ENCODE data around the gene NOVA2.

NOVA2 gene

GRCh38 chr19:45973553-45974338, at the start of gene NOVA2:
NOVA2 (minus strand) TSS chr19:45973865; CDS start chr19:45973351, 514 bp downstream.
- DNase-seq: peak; percentile 31

- no peak for DNase-seq
These were observed 49.7 kb upstream of the NOVA2 start for GRCh38 chr19:46023311-46023779.

- DNase-seq: no peak
These were observed 49.0 kb upstream of the NOVA2 start, which contains the start of gene PGLYRP1 for GRCh38 chr19:46022431-46023310. PGLYRP1 (minus strand) TSS chr19:46023053; CDS start chr19:46023021, 32 bp downstream.

GRCh38 chr19:46022061-46022430, 48.4 kb upstream of the NOVA2 start:
- no peak for DNase-seq

GRCh38 chr19:46021531-46022041, 47.9 kb upstream of the NOVA2 start:
- DNase-seq: no peak

GRCh38 chr19:46020819-46021125, 47.1 kb upstream of the NOVA2 start:
- no peak for DNase-seq

GRCh38 chr19:46019270-46019669, 45.6 kb upstream of the NOVA2 start:
- DNase-seq: no peak

GRCh38 chr19:46018729-46019251, 45.1 kb upstream of the NOVA2 start:
- DNase-seq: no peak

- no peak for DNase-seq
These were observed 44.4 kb upstream of the NOVA2 start for GRCh38 chr19:46017874-46018675.

GRCh38 chr19:46017095-46017429, 43.4 kb upstream of the NOVA2 start:
- no peak for DNase-seq

- DNase-seq: peak; percentile 85
These were observed 42.9 kb upstream of the NOVA2 start for GRCh38 chr19:46016426-46017094.

- DNase-seq: peak; percentile 27
These were observed 42.2 kb upstream of the NOVA2 start for GRCh38 chr19:46015687-46016425.

GRCh38 chr19:46014941-46015686, 41.4 kb upstream of the NOVA2 start:
- no peak for DNase-seq

- no peak for DNase-seq
These were observed 40.9 kb upstream of the NOVA2 start for GRCh38 chr19:46014534-46014933.

GRCh38 chr19:46009530-46010510, 36.2 kb upstream of the NOVA2 start:
- peak; percentile 33 for DNase-seq

- no peak for DNase-seq
These were observed 32.7 kb upstream of the NOVA2 start for GRCh38 chr19:46006411-46006810.

GRCh38 chr19:46002678-46003275, 29.1 kb upstream of the NOVA2 start:
- DNase-seq: no peak

GRCh38 chr19:46000491-46001246, 27.0 kb upstream of the NOVA2 start:
- DNase-seq: peak; percentile 16
